Astrocyte of the hippocampus (primary cell): ENCODE results near the gene CRTC2.

Experiments used
- DNase-seq: peaks from one replicate; pipeline ENCODE4 v3.0.0; 2011; ENCODE audit warnings: low read depth, low spot score

The CRTC2 gene

DNA sequence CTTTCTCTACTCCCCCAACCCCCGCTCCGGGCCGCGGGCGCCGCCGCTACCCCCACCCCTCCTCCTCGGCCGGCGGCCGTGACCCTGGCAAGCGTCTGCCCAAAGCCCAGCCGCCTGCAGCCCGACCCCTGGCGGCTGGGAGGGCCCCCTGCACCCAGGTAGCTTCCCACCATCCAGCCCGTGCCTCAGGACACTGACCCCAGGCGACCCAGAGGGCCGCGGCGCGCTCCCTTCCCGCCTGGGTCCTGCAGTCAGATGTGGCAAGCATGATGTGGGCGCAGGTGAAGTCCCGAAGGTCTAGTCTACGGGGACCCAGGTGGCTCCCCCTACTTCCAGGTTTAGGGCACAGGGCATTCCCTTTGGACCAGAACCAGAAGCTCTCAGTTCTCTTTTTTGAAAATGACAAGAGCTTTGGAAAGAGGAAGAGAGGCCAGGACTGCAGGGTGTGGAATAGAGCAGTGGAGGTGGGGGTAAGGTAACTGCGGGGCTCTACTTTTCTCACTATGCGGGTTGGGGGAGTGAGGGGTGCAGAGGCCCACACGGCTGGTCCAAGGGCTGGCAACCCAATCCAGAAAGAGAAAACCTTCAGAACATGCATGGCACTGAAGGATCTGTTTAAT lies 11.7 kb downstream of the CRTC2 start, which contains the start of gene DENND4B:
Gene DENND4B (minus strand): TSS at position 97 of the 620 bp plus-strand sequence. CDS start 2,344 bp downstream, outside the sequence.
- peak; percentile 92 for DNase-seq

DNA sequence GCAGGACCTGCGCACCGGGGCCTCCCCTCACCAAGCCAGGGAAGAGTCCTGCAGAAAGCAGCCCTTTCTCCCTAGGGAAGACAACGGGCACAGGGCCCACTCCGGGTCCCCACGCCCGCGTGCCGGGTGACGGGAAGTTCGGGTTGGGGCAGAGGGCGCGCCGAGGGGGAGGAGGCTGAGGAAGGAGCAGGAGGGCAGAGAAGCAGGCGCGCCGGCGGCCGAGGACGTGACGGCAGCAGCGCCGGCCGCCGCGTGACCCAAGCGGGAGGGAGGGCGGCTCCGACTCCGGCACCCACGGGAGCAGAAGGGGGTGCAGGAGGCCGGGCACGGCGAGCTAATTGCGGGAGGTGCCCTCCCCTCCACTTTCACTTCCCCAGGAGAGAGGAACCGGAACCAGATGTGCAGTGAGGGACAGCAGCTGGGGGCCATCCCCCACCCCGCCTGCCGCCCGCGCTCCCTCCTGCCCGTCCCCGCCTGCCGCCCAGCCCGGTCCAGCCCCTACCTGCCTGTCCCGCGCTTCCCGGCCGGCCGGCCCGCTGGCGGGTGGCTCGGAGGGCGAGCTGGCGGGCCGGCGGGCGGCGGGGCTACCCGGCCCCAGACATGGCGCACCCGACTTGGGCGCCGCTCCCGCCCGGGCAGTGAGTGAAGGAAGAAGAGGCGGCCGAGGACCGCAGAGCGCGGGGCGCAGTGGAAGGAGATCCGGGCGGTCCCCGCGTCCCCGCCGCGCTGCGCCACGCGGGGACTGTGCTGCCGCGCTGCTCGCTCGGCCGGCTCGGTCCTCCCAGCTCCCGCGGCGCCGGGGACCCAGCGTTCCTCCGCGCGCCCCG lies 12.4 kb downstream of the CRTC2 start:
- DNase-seq = peak; percentile 81

DNA sequence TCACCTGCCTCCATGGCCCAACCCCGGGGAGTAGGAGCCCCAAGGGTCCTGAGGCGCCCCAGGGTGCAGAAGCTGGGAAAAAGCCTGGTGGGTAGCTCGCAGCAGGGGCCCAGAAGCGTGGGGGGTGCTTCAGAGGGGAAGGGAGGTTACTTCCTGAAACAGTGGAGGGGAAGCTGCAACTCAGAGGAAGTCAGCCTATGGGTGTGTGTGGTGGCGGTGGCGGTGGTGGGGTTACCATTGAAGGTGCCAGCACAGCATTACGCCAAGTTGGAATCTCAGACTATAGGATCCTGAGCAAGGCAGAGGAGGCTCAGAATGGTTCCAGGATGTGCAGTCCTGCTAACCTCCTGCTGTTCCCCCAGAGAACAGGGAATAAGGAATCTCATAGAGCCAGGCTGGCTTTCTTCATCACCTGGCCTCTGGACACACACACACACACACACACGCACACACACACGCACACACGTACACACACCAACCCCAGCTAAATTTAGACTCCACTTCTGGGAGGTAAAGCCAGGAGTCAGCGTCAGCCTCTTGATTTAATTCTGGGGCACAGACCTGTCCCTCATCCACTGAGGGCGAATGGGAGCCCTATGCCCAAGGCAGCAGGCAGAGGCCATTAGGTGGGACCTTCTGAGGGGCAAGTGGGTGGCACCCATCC lies 13.1 kb downstream of the CRTC2 start:
- DNase-seq = peak; percentile 62

DNA sequence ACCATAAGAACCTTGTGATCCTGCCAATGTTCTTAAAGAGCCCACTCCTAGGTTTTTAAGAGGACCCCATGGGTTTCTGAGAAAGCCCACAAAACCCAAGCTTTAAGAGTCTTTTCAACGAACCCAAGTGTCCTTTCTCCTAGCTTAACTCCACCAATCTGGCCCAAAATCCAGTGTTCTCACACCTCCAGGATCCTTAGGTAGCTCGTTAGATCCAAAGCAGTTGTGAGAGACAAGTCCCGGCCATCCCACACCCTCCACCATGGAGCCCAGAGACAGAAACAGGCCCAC lies 13.6 kb downstream of the CRTC2 start:
- no peak for DNase-seq

DNA sequence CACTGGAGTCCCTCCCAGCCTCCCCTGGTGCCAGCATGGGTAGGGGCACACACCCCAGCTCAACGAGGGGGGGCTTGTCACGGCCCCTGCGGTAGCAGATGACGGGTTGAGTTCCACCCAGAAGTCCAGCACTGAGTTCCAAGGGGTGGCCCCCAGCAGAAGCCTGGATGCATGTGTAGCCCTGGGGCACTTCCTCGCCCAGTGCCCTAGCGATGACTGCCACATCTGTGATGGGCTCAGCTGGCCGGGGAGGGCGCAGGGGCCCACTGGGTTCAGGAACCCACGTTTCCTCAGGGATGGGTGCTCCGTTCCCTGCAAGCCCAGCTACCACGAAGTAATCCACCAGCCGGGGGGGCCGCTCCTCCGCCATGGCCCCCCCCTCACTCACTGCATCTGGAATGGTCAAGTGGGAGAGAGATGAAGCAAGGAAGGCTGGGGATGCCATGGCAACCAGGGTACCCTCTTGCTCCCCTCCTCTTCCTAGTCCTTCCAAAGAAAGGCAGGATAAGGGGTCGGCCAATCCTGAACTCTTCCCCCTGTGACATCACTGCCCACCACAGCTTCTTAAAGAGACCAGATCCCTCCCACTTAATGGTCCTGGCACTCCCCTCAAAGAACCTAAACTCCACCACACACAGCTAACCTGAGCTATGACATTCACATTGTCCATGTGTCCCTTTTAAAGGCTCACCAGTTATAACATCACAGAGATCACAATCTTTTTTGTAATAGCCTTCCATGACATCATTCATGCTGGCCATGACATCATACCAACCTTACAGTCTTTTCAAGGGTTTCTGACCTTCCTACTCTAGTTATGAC lies 14.2 kb downstream of the CRTC2 start:
- no peak for DNase-seq

DNA sequence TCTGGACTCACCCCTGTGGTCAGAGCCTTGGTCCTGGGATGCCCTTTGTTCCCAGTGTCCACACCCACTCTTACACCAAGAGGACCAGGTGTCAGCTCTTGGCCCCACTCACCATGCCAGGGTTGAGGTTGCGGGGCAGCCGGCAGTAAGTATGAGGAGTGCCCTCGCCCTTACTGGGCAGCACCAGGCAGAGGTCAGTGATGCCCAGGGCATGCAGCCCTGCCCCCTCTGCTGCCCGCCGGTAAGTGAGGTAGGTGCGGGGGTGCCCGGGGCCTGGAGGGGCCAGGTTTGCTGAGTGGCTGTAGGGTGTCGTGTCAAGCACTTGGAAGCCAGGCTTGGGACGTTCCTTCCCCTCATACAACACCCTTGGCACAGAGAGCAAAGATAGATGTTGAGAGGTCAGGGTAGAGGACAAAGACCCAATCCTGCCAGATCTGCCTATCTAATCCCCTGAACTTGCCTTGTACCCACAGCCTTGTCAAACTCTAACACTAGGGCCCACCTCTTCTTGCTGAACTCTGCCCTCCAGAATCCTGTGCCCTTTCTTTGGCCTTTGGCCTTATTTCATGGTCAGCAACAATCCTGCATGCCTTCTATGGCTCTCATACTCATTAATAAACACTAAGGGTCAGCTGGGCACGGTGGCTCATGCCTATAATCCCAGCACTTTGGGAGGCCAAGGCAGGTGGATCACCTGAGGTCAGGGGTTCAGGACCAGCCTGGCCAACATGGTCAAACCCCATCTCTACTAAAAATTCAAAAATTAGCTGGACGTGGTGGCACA lies 15.5 kb downstream of the CRTC2 start:
- no peak for DNase-seq

DNA sequence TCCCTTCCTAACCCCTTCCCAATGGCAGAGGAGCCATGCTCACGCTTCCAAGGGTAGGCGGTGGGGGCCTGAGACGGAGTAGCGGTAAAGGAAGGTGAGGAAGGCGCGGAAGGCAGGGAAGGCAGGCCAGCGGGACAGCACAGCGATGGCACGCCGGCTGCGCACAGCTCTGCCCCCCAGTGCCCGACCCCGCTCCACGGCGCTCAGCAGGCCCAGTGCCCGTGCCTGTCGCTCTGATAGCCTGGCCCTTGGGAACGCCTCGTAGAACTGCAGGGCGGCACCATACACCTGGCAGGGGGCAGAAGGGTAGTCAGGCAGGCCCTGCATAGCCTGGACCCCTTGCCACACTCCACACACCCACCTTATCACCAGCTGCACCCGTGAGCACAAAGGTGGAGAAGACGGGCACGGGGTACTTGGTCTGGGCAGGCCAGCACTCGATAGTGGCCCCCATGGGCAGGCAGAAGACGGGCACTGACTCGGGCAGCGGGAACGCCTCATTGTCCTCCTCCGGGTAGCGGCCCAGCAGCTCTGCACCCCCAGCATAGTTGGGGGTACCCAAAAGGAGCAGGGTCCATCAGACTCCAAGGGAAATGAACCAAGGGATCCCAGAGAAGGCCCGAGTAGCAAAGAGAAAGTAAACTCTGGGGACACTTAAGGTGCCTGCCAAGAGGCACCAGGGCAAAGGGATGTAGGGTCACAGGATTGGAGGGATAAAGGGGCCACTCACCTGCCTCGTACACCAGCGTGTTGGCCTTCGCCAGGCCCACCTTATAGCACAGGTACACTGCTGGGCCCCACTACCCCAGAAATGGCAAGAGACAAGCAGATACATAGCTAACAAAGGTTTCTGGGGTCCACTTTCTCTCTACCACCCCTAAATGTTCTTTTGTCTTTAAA lies 16.3 kb downstream of the CRTC2 start:
- DNase-seq = no peak

DNA sequence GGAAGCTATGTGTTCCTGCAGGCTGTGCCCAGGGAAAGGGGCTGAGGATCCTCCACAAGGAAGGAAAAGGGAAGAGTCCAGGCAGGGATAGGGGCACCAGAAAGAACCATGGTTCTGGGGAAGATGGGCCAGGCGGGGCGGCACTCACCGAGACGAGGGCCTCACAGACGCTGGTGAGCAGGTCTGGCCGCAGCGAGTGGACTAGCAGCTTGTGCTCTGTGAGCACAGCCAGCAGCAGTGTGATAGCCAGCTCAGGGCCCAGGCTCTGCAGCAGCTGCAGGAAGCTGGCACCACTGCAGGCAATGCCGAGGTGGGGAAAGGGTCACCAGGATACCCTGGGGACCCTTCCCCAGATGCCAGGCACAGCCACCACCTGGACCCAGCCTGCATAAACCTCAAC lies 17.7 kb downstream of the CRTC2 start:
- no peak for DNase-seq

DNA sequence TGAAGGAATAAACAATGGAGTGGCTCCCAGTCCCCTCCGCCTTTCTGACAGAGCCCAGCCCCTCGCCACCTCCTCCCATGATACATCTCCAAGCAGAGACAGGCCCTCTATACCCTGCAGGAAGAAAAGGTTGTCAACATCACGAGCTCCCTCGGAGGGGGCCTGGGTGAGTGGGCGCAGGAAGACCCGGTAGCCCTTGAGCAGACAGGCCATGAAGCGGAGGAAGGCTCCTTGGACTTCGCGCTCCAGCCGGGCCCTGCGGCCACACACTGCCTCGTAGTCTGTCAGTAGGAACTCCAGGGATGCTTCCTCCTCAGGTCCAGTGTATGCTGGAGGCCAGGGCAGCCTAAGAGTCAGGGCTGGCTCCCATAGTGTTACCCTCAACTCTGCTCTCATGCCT lies 18.9 kb downstream of the CRTC2 start:
- DNase-seq = no peak

DNA sequence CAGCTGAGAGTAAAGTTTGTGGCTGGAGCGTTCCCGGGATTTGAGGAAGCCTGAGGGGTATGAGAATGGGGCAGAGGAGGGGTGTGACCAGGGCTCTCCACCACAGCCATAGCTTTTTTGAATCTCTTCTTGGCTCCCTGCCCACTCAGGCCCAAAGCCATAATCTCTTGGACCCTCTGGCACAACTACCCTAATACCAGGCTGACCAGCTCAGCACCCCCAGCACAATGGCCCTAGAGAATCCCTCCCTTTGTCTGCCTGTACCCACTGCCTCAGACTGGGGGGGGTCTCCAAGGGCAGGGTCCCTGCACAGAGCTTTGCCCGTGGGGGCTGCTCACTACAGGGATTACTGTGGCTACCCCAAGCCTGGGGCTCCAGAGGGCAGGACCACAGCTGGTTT lies 19.4 kb downstream of the CRTC2 start:
- no peak for DNase-seq

DNA sequence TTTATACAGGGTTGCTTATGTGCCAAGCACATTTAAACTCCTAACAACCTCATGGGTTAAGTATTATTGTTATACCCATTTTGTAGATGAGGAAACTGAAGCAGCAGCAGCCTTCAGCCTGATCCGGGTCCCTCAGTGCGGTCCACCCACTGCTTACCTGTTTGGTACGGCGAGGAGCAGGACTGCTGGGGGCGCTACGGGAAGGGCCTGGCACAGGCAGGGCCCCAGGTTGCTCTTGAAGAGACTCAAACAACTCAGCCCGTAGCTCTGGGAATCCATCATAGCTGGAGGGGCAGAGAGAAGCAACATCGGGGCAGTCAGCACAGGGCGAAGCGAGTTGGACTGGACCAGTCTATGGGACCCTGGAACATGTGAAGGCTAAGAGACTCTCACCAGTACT lies 21.1 kb downstream of the CRTC2 start:
- DNase-seq = no peak

DNA sequence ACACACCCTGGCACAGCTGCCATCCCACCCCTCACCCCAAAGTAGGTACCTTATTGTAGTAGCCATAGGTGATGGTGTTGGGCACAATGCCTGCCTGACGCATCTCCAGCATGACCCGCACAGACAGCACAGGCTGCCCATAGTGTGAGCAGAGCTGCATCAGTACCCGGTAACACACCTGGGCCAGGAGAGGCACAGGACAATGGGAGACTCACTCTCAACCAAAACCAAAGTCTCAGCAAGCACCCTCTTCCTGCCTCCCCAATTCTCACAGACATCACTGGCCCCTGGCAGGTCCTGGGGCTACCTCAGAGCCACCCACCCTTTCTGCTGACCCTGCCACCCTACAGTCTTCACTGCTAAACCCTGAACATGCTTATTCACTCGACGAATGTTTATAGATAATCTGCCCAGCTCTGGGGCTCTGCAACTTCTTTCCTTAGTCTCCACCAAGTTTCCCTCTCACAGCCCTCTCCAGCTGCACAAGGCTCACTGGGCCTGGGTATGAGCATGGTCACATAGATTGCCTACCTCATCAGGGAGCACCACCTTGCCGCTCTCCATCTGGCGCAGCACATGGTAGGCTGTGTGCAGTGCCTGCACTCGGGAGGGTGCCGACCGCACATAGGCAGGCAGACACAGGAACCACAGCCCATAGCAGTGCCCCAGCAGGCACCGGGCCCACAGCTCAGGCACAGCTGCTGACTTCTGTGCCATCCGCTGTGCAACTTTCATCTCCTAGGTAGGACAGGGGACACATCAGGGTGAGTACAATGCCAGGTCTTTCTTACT lies 22.2 kb downstream of the CRTC2 start:
- DNase-seq = no peak

DNA sequence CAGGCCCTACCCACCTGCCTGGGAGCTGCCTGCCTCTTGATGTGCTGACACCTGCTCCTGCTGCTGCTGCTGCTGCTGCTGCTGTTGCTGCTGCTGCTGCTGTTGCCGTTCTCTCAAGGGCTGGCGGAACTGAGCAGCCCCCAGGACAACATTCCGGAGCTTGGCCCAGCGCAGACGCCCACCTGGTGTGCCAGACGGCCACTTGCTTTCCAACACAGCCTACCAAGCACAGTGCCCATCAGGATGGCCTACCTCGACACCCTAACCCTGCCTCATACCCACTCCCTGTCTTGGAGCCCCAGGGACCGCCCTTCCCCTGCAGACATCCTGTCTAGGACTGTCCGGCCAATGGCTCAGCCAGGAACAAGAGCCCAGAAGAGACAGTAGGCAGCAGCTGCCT lies 23.7 kb downstream of the CRTC2 start:
- DNase-seq = no peak

DNA sequence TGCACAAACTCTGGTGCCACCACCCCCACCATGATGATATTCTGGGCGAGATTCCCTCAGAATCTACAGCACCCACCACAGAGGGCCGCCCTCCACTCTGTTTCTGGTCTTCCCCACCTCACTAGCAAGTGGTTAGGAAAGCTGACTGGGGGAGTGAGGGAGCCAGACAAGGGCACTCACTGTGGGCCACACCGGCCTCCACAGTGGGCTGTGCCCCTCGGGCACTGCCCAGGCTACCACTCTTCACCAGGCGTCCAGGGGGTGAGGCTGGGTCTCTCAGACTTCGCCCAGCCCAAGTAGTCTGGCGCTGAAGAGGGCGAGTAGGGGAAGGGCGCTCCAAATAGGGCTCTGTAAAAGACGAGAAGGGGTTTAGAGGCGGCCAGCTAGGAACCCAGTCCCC lies 24.5 kb downstream of the CRTC2 start:
- DNase-seq = no peak

DNA sequence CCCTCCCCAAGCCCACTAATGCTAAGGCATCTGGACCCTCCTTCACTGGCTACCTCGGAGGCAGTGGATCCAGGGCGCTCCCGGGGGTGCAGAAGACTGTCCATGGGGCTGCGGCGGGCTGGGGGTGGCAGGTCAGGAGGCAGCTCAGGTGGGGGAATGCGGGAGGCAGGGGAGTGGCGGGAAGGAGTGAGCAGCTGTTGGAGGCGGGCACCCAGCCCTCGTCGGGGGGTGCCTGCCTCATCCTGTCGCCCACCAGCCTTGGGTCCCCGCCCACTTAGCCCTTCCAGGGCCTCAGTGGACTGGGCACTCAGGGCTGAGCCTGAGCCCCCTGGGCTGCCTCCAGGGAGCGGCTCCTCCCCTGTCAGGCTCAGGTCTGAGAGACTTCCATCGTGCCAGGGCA lies 25.0 kb downstream of the CRTC2 start:
- DNase-seq = no peak

DNA sequence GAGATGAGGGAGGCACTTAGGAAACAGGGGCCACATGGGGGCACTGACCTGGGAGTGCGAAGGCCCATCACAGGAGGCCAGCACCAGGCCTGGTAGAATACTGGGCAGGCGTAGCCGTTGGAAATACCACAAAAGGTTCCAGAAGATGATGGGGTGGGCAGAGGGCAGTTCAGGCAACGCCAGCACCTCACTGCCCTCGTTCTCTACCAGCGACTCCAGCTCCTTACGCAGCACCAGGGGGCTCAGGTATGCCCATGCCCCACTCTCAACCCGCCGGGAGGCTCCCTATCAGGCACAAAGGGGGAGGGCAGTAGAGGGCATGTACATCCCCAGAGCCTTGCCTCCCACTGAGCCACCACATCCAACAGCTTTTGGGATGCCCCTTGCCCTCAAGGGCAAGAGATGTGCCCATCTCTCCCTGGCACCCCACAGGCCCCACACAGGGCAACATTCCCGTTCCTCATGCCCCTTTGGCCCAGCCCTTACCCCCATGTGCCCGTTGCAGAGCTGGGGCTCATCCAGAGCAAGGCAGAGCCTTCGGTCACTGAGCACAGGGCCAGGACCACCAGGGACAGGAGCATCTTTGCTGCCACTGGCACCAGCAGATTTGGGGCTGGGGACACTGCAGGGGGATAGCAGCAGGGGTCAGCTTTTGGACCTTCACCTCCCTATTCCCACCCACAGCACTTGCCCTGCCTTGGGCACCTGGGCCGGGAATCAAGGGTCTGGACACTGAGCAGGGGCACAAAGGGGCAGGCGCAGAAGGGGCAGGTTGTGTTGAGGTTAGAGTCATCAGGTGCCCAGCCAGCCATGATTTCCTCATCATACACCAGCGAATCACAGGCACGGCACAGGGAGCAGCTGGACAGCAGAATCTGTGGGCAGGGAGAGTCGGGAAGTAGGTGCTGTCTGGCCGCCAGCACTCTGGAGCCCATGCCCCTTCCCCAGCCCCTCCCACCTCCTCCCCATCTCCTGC lies 26.0 kb downstream of the CRTC2 start:
- no peak for DNase-seq

DNA sequence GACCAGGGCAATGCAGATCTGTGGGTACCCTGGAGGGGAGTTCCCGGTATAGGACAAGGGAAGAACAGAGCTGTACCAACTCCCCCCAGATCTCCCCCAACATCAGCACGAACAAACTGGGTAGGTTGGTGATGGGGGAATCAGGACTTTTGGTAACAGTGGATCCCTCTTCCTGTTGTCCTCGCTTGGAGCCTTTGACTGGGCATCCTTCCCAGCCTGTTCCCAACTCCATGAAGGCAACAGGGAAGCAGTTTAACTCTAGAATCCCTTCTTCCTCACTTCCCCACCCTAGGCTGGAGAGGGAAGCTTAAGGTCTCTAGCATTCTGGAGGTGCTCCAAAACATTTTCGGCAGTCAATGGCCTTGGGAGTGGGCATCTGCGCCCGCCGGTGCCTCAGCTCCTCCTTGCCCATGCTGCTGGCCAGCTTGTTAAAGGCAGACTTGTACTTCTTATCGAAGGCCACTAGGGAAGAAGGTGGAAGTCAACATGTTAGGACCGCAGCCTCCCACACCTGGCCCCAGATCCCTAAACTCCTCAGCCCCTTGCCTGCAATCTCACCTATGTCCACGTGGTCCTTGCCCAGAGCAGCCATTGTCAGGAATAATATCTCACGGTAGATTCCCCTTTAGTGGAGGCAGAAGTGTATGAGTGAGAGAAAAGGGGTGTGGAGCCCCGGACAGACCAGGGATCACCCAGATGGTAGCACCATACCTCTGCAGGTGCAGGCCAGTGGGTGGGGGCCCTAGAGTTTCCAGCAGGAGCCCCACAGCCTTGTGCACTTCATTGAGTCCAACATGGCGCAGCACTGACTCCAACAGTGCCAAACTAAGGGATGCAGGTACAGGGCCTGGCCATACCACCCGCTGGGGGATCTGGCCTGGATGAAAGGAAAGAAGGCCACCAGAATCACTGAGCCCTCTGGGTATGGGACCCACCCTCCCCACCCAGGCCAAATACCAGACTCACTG lies 28.1 kb downstream of the CRTC2 start:
- DNase-seq = no peak
